GM19395 (cell line): ENCODE data around the gene C16orf74.
A peak's percentile ranks its signal among the peaks of the same experiment; 100 is the strongest.

Source experiments
- ATAC-seq: cut with Tn5 transposase; IDR thresholded peaks from one replicate; pipeline ENCODE4 v1.9.1; 2021; ENCODE audit warnings: mild to moderate bottlenecking, moderate library complexity; ENCODE audit not compliant: unreplicated experiment

The C16orf74 gene

DNA sequence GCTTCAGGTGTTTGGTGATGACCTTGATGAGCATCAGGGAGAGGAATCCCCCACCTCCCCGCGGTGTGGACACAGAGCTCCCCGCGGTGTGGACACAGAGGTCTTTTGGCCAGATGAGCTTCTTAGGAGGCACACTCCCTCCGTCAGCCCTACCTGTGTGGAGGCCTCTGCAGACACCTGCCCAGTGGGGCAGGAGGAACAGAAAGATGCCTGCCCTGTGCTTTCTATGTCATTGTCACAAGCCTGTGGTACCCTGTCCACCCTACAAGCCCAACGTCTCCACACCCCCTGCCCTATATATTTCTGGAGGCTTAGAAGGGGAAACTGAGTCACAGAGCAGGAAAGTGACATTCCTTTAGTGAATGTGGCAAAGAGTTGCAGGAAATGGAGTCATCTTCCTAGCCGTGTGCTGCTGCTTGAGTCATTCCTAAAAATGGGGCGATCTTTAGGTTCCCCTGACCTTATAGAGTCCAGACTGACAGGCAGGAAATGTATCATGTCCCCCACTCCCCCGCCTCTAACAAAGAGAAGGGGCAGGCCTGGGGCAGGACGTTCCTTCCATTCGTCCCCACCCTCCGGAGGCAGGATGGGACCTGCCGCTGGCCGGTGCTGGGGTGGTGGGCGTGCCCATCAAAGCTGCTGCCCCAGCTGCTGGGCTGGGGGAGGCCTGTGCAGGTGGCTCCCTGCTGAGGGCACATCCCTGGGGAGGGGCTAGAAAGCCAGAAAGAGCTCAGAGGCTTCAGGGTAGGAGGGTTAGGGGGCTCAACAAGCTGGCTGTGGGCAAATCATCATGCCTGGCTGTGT lies 1.0 kb upstream of the C16orf74 start:
- no peak for ATAC-seq

DNA sequence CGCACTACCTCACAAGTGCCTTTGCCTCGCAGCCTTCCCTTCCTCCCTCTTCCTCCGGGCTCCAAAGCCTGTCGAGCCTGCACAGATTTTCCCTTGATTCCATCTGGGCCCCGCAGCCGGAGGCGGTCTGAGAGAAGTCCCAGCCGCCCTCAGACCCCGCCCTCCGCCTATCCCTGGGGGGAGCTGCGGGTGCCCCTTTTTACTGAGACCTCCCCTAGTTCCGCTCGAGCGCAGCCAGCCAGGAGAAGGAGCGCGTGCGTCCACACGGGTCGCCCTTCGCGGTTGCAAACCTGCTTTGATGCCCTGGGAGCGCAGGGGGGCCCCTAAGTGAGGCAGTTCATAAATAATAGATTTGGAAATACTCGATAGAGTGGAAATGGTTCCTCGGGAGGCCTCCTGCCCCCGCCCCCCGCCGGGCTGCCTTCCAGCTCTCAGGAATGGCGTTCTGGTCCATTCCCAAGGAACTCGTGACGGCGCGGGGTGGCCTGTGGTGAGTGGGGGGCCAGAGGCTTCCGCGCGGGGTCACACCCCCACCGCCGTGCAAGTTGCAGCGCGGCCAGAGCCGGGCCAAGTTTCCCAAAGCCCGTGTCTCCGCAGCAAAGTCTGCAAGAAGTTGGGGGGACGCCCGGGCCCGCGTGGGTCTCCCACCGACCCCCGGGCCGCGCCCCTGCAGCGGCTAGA lies 610 bp downstream of the C16orf74 start:
- no peak for ATAC-seq

DNA sequence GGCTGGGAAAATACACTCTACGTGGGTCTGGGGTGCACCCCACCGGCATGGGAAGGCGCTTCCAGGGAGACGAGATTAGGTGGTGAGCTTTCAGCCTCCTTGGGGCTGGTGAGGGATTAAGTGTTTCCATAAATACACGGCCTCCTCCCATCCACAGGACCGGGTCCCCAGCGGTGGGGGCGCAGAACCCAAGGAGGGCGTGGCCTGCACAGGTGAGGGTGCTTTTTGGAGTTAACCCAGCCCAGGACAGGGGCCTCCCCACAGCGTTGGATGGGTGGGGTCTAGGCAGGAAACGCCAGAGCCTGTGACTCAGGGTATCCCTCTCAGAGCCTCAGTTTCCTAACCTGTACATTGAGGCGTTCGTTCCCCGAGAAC lies 1.1 kb downstream of the C16orf74 start:
- no peak for ATAC-seq

DNA sequence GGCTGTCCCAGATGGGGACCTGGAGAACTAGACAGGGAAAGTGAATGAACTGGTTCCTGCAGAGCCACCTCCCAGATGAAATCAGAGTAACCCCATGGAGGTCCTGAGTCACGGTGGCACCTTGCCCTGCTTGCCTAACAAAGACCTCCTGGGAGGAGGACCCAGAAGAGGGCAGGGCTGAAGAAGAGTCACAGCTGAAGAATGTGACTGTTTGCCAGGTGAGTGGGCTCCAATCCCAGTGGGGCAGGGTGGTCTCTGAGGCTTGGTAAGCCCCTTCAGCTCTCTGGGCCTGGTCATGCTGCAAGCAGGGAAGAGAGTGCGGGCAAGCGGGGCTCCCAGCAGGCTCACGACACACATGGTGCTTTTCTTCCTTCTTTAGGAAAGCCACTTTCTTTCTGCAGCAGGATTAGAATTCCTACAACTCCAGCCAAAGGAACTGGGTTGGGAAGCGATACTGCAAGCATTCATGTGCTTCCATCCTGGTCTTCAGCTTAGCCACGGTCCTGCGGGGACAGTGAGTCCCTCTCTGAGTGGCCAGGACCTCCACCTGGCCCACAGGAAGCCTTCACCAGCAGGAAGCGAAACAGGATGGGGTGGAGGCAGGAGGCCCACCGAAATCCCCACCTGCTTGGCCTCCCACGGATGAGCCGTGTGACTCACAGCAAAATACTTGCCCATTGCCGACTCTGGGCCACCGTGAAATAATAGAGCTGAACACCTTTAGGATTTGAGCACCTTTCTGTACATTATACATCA lies 4.3 kb downstream of the C16orf74 start:
- no peak for ATAC-seq

DNA sequence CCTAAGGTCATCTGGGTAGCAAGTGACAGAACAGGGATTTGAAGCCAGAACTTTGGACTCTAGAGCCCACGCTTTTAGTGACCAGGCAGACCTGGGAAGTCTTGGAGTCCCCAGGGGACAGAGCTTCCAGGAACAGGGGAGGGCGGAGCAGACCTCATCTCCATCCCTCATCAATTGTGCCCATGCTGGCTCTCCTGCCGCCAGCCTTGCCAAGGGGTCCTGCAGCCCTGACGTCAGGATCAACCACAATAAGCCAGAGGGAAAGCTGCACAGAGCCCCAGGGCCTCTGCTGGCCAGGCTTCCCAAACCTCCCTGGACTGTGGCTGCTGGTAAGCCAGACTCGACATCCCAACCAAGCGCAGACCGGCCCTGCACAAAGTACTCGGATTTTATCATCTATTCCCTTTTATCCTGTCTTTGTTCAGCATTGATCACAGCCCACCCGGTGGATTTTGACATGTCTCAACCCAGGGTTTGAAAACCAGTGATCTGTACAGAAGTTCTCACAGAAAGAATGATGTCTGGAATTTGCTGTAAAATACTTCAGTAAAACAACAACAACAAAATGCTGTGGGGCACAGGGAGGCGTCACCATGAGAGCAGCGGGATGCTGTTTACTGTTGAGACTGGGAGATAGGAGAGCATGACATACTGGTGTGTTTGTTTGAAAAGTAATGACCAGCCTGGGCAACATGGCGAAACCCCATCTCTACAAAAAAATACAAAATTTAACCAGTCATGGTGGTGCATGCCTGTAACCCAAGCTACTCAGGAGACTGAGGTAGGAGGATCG lies 11.8 kb downstream of the C16orf74 start:
- no peak for ATAC-seq

DNA sequence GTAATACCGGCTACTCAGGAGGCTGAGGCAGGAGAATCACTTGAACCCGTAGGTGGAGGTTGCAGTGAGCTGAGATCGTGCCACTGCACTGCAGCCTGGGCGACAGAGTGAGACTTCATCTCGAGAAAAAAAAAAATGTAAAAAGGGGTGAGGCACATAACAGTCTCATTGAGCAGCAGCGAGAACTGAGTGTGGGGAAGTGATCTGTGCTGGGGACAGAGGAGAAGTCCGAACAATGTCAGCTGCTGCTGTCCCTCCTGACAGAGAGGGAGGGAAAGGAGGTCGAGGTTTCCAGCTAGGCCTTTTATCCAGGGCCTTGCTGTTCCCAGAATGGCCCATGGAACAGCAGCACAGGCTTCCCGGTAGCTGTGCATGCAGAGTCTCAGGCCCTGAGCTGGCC lies 14.0 kb downstream of the C16orf74 start:
- no peak for ATAC-seq

DNA sequence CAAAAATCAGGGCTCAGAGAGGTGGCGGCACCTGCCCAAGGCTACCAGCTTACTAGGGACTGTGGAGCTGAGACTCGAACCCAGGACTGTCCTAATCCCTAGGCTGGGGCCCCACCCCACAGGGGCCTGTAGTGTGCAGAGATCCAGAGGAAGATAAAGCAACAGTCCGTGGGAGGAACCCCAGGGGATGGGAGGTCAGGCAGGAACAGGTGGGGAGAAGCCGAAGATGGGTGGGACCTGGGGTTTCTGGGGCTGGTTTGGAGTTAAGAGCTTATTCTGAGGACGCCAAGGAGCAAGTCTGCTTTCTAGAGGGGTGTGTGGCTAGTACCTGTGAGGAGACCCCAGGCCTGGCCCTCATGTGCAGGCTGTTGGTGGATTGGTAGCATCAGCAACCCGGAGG lies 14.9 kb downstream of the C16orf74 start:
- ATAC-seq, result no peak

DNA sequence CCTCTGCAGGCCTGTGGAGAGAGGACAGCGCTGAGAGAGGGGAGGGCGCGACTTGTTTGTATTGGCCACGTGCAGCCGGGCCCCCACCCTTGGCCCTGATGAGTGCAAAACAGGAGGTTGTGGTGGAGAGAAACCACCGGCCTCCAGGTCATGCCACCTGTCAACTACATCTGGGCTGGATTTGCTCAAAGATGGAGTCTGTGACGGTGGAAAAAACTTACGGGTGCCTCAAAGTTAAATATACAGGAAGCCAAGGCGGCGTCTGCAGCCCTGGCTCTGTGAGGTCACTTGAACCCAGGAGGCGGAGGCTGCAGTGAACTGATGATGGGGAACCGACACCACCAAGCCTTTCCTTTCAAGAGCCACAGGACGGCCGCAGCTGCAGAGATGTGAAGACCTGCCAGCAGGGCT lies 15.7 kb downstream of the C16orf74 start:
- peak; percentile 87 for ATAC-seq

DNA sequence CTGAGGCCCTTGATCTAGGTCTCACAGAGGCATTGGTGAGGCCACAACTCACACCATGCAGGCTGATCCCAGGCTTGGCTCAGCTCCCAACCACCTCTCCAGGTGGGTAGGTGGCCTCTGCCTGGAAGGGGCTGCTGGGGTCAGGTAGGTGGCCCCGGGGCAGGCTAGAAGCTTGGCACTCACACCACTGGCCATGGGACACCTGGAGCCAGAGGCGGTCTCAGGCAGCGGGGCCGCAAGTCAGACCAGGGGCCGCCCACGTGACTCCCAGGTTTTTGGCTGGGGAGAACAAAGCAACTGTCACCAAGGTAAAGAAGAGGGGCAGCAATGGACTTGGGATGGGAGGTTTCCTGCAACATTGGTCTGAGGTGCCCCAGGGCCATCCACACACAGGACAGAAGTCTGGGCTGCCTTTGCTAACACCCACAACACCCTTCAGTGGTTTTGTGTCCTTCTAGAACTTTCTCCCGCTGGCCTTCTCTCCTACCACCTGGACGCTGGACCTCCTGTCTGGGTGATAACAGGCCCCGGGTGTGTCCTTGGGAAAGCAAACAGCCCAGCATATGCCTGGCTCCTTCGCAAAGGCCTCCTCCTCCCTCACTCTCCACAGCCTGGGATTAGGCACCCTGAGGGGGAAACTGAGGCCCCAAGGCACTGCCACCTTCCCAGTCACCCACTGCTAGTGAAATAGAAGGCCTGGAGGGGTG lies 16.4 kb downstream of the C16orf74 start:
- ATAC-seq, result no peak

DNA sequence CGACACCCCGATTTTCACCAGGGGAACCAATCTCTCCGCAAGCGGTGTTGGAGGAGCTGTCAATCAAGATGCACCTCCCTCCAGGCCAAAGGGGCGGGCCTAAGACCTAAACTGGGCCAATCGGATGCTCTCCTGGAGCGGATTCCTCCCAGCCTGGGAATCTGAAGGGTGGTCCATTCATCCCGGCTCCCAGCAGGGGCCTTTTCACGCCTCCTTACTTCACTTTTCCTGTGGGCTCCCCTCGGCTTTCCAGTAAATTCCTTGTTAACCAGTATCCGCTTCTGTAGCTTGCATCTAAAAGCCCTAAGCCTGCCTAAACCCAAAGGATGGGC lies 17.1 kb downstream of the C16orf74 start:
- ATAC-seq, result no peak

DNA sequence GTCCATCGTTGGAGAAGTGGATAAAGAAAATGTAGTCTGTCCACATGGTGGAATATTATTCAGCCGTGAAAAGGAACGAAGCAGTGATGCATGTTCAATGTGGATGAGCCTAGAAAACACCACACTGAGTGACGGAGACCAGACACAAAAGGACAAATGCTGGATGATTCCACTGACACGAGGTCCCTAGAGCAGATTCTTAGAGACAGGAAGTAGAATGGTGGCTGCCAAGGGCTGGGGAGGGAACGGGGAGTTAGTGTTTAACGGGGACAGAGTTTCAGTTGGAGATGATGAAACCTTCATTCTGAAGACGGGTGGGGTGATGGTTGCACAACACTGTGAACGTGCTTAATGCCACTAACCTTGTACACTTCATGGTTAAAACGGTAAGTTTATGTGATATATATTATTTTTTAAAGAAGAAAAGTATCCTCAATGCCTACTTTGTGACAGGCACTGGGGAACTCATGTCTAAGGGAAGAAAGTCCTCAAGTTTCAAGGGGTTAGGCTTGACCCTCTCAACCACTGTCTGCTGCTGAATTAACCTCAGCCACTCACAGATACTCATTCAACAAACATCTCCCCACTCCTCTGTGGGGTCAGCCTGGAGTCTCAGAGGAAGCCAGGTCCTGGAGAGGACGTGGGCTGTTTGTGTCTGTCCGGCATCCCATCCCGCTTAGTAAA lies 17.6 kb downstream of the C16orf74 start:
- no peak for ATAC-seq

DNA sequence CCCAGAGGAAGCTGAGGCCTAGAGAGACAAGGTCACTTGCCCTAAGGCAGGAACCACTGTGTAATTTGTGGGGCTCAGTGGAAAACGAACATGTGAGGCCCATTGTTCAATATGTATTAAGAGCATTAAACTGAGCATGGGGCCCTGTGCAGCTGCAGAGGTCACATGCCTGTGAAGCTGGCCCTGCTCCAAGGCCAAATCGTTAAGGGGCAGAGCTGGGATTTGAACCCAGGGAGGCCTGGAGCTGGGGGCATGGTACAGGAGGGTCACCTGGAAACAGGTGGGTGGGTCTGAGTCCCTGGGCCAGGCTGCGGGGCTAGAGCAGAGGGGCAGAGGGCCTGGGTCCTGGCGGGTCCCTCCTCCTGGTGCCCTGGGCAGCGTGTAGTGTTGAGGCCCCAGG lies 19.7 kb downstream of the C16orf74 start:
- no peak for ATAC-seq

DNA sequence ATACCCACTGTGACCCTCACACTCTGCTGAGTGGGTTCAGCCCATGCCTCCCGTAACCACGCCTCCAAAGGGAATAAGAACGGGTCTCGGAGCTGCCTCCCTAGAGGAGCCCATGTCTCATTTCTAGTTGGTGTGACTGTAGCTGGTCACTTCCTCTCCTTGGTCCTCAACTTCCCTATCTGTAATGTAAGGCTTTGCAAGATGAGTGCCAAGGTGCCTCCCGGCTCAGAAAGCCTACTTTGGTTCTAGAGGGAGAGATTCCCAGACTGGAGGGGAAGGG lies 20.8 kb downstream of the C16orf74 start:
- ATAC-seq, result no peak

DNA sequence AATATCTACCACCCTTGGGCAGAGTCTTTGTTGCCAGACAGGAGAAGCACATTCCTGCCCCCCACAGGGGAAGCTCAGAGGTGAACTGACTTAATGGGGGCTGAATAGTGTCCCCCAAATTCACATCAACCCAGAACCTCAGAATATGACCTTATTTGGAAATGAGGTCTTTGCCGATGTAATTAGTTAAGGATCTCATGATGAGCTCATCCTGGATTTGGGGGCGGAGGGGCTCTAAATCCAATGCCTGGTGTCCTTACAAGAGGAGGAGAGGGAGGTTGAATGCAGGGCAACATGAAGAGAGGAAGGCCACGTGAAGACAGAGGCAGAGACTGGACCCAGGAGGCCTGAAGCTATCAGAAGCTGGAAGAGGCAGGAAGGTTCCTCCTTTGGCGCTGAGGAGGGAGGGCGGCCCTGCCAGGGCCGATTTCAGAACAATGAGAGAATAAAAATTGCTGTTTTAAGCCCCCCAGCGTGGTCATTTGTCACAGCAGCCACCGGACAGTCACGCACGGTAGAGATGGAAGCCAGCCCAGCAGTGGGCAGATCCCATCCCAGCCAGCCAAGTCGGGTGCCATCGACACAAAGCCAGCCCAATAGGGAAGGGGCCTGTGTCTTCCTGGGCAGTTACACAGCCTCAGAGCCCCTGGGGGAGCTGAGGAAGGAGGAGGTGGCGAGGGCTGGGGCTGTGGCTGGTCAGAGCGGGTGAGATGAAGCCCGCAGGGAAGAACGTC lies 21.3 kb downstream of the C16orf74 start:
- no peak for ATAC-seq

DNA sequence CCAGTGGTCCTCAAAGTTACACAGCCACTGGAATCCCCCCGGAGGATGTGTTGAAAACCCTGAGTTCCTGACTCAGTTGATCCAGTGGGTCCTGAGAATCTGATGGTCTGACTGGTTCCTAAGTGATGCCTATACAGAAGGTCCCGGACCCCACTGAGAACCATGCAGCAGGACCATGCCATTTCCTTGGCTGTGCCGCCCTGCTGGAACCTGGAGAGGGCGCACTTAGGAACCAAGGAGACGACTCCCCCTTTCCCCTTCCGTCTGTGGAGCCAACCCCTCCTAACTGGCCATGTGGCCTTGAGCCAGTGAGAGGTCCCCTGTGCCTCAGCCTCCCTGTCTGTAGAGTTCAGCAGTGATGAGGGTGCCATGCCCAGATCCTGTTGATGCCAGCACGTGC lies 22.0 kb downstream of the C16orf74 start:
- ATAC-seq, result no peak

DNA sequence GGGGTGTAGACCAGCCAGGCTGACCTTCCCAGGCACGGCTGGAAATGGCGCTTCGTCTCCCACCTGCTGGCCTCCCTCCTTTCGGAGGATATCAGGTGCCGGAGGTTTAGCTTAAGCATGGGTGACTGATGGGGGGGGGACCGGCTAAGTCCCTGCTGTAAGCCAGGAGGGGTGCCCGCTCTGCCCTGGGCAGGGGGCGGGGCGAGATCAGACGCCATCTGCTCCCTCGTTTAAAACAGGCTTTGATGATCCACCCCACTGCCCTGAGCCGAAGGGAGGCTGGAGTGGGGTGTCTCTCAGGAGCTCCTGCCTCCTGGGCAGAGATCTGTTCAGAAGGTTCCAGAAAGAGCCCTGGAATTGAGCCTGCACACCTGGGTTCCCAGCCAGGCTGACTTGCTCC lies 26.0 kb downstream of the C16orf74 start:
- ATAC-seq, result no peak

DNA sequence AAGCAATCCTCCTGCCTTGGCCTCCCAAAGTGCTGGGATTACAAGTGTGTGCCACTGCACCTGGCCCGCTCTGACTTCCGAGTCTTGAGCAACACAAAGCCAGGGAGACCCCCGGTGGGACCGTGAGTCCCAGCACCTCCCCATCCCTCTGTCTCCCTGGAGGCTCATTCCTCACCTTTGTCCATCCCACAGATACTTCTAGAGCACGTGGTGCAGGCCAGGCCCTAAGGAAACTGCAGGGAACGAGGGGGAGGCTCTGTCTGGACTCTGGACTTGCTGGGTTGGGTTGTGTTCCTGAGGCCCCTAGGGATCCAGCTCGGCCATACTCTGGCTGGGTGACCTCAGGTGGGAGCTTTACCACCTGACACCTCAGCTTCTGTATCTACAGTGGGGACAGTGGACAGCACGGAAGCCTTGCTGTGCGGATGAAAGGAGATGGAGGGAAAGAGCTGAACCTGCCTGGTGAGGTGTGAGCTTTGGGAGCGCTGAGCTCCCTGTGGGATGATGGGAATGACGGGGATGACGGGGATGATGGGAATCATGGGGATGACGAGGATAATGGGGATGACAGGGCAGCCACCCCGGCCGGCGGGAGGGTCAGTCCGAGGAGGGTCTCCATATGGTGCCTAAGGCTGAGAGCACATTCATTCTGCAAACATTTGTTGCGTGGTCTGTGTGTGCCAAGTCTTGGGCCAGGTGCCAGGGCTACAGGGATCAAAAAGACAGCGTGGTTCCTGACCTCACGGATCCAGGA lies 26.6 kb downstream of the C16orf74 start:
- ATAC-seq, result no peak

DNA sequence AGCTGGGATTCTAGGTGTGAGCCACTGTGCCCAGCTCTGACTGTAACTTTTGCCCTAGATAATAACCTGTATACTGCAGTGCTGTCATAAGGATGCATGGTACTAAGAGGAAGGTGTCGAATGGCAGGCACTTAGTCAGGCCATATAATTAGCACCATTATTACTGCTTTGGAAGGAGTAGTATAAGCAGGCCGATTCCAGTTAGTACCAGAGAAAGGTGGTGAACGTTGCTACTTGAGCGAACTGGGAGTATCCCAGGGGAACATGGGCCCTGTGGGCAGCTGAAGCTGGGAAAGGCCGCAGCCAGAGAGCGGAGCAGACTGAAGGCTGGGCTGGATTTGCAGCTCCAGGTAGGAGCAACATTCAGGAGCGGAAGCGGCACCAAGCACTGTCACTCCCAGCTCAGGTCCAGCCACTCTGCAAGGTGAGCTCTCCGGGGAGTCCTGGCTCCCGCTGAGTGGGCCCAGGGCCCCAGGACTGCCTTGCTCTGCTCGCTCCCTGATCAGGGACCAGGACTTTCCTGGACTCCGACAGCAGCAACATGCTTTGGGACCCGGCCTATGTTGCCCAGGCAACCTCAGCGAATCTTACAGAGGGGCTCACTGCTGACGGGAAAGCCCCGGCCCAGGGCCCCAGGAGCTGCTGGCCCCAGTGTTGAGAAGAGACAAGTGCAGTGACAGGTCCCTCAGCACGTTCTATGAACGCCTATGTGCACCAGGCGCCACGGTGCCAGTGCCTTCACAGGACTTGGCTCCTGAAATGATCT lies 28.6 kb downstream of the C16orf74 start:
- no peak for ATAC-seq
